Measurements from ENCODE around the gene RABAC1. TPM values are rescaled to one million over a fixed set of nuclear protein-coding genes. Genes with fewer than 3 reads are reported as not detected.

Gene RABAC1
- total RNA-seq, 2 experiments from 2014 or later, result 171 to 191 TPM

DNA sequence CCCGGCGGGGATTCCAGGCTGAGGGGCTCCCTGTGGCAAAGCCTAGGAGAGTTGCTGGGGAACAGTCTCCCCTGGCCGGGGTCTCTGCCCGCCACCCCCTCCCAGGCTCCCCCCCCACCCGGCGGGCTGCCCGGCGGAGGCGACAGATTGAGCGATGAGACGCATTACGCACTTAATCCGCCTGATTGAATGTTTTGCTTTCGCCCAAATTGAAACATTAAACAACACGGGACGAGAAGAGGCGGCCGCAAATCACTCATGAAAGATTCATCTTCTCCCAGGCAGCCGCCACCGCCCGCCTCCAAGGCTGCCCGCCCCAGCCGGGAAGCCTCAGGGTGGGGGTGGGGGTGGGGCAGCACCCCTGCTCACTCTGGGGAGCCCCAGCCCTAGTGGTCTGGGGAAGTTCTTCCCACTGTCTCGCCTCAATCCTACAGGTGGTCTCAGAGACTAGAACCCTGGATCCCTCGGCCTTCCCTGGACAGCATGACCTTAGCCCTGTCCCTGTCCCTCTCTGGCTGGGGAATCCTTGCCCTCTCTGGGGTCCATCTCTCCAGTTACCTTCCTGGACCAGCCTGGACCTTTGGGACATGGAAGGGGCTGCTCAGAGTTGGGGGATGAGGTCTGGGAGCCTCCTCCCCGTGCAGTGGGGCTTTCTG, 23.2 kb downstream of the RABAC1 start:
- Histone ChIP-seq H3K4me3 (ENCODE audit: low read depth, low read length, poor library complexity, severe bottlenecking) (peak overlapping the region; percentile 48), H3K36me3 (ENCODE audit: insufficient read depth, low read length) (no peaks in the 10 kb centered on the region), H3K4me2 (ENCODE audit: low read length) (peak overlapping the region; percentile 53), H2AFZ (ENCODE audit: low read length) (no peak overlapping the region; the same call in 1 of the 2 replicates), H3K9me2 (ENCODE audit: insufficient read depth, low read length) (no peaks in the 10 kb centered on the region), H3K9me3 (ENCODE audit: low read length) (no peaks in the 10 kb centered on the region), H3K79me2 (ENCODE audit: insufficient read depth, low read depth, low read length) (peaks cover 6% of the 10 kb centered on the region; the same call in 1 of the 2 replicates), H3K27ac (ENCODE audit: low read depth, low read length, poor library complexity, severe bottlenecking) (peak overlapping the region; percentile 92), H4K20me1 (ENCODE audit: insufficient read depth, low read length) (no peaks in the 10 kb centered on the region), H3K4me1 (ENCODE audit: insufficient read depth, low read length, poor library complexity, severe bottlenecking) (peaks cover 83% of the 10 kb centered on the region)
- no peak for DNase-seq (ENCODE audit: low spot score)
- POLR2A ChIA-PET, result no interaction called here
- no TSS peak for BruUV-seq (replicated peaks)
- TF ChIP-seq, protein P1, sequence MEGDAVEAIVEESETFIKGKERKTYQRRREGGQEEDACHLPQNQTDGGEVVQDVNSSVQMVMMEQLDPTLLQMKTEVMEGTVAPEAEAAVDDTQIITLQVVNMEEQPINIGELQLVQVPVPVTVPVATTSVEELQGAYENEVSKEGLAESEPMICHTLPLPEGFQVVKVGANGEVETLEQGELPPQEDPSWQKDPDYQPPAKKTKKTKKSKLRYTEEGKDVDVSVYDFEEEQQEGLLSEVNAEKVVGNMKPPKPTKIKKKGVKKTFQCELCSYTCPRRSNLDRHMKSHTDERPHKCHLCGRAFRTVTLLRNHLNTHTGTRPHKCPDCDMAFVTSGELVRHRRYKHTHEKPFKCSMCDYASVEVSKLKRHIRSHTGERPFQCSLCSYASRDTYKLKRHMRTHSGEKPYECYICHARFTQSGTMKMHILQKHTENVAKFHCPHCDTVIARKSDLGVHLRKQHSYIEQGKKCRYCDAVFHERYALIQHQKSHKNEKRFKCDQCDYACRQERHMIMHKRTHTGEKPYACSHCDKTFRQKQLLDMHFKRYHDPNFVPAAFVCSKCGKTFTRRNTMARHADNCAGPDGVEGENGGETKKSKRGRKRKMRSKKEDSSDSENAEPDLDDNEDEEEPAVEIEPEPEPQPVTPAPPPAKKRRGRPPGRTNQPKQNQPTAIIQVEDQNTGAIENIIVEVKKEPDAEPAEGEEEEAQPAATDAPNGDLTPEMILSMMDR (conservative IDR thresholded peaks at IDR 0.05; ENCODE audit: low read length), result no peak
- TF ChIP-seq EZH2phosphoT487 (IDR thresholded peaks at IDR 0.05; ENCODE audit: borderline replicate concordance, low read depth, low read length), result no peak
- intact Hi-C loops (cut with micrococcal nuclease; ENCODE audit: unreplicated experiment), result loop anchor here (1.0 to 2.0 kb wide), 3 partner anchors 15 to 63 kb away; no protein-coding TSS in a partner anchor
- CTCF ChIA-PET (ENCODE audit: unreplicated experiment), result no interaction called here

DNA sequence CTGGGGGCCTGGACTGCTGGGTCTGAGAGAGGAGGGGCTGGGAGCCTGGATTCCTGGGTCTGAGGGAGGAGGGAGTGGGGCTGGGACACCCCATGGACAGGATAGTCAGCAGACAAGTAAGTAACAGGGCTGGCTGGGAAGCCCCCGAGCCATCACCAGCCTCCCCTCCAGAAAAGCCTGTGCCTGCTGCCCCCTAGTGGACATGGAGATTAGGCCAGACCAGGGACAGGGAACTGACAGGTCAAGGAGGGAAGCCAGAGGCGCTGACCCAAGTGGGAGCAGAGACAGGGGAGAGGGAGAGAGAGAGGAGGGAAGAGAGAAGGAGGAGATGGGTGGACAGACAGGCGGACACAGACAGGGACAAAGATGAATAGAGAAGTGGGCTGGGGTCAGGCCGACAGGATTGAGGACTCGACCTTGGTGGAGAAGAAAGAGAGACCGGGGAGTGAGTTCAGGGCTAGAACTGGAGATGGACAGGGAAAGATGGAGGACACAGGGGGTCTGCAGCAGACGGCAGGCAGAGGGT, 24.2 kb downstream of the RABAC1 start:
- Histone ChIP-seq H3K79me2 (ENCODE audit: insufficient read depth, low read depth, low read length) (peaks cover 6% of the 10 kb centered on the region; the same call in 1 of the 2 replicates), H3K36me3 (ENCODE audit: insufficient read depth, low read length) (no peaks in the 10 kb centered on the region), H2AFZ (ENCODE audit: low read length) (no peak overlapping the region), H3K4me1 (ENCODE audit: insufficient read depth, low read length, poor library complexity, severe bottlenecking) (peaks cover 87% of the 10 kb centered on the region), H3K9me3 (ENCODE audit: low read length) (no peaks in the 10 kb centered on the region), H3K27ac (ENCODE audit: low read depth, low read length, poor library complexity, severe bottlenecking) (peak overlapping the region; percentile 62), H3K9me2 (ENCODE audit: insufficient read depth, low read length) (no peaks in the 10 kb centered on the region), H3K4me3 (ENCODE audit: low read depth, low read length, poor library complexity, severe bottlenecking) (no peak overlapping the region), H3K4me2 (ENCODE audit: low read length) (peak overlapping the region; percentile 50), H4K20me1 (ENCODE audit: insufficient read depth, low read length) (no peaks in the 10 kb centered on the region)
- CTCF ChIA-PET (ENCODE audit: unreplicated experiment), result no interaction called here
- POLR2A ChIA-PET, result interaction anchor here (0.5 kb wide), 1 partner anchor 54 kb away, joined by 4 read pairs; no protein-coding TSS in a partner anchor
- TF ChIP-seq, protein P1 (conservative IDR thresholded peaks at IDR 0.05; ENCODE audit: low read length), result peak; percentile 97
- TF ChIP-seq EZH2phosphoT487 (IDR thresholded peaks at IDR 0.05; ENCODE audit: borderline replicate concordance, low read depth, low read length), result no peak
- intact Hi-C loops (cut with micrococcal nuclease; ENCODE audit: unreplicated experiment), result loop anchor here (1.0 to 2.0 kb wide), 2 partner anchors 48 to 62 kb away; no protein-coding TSS in a partner anchor
- peak; percentile 85 for DNase-seq (ENCODE audit: low spot score)
- BruUV-seq (replicated peaks), result no TSS peak

Data from OCI-LY7 (cell line).